ENCODE results near the gene KIF26B. TPM values are rescaled to one million over a fixed set of nuclear protein-coding genes. Genes with fewer than 3 reads are reported as not detected.
A peak's percentile ranks its signal among the peaks of the same experiment; 100 is the strongest.

Gene KIF26B
- total RNA-seq, 1 experiment from 2014 or later: 1.2 TPM

DNA sequence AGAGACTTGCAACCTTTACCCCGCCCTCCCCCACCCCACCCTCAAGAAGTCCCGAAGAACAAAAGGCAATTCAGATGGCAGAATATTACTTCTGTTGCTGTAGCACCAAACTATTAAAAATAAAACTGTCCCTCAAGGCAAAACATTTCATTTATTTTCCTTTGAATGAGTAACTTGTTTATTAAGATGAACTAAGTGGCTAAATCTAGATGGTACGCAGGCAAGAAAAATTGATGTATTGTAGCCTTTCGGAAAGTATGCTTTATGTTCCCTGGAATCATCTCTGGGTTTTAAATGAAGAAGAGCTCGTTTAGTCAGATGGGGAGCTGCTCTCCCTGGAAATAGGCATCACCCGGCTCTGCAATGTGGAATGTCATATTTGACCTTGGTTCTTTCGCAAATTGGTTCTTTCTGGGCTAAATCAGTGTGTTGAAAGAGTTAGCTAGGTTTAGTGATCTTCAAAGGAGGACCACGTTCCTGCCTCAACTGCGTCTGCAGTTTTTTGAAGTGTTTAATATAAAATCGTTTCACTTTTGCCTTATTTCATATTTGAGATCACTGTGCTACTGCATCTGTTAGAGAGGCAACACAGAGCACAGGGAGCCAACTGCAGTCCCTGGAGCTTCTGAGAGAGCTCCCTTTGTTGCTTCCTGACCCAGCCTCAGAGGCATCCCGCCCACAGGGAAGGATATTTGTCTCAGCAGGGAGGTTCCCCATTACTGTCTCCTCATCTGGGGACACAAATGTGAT lies 61.8 kb downstream of the KIF26B start (continued):
- TF ChIP-seq, protein P1, sequence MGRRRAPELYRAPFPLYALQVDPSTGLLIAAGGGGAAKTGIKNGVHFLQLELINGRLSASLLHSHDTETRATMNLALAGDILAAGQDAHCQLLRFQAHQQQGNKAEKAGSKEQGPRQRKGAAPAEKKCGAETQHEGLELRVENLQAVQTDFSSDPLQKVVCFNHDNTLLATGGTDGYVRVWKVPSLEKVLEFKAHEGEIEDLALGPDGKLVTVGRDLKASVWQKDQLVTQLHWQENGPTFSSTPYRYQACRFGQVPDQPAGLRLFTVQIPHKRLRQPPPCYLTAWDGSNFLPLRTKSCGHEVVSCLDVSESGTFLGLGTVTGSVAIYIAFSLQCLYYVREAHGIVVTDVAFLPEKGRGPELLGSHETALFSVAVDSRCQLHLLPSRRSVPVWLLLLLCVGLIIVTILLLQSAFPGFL (CRISPR knock-in tag; IDR thresholded peaks at IDR 0.05; ENCODE audit: borderline replicate concordance): no peak
- TF ChIP-seq, protein P2, sequence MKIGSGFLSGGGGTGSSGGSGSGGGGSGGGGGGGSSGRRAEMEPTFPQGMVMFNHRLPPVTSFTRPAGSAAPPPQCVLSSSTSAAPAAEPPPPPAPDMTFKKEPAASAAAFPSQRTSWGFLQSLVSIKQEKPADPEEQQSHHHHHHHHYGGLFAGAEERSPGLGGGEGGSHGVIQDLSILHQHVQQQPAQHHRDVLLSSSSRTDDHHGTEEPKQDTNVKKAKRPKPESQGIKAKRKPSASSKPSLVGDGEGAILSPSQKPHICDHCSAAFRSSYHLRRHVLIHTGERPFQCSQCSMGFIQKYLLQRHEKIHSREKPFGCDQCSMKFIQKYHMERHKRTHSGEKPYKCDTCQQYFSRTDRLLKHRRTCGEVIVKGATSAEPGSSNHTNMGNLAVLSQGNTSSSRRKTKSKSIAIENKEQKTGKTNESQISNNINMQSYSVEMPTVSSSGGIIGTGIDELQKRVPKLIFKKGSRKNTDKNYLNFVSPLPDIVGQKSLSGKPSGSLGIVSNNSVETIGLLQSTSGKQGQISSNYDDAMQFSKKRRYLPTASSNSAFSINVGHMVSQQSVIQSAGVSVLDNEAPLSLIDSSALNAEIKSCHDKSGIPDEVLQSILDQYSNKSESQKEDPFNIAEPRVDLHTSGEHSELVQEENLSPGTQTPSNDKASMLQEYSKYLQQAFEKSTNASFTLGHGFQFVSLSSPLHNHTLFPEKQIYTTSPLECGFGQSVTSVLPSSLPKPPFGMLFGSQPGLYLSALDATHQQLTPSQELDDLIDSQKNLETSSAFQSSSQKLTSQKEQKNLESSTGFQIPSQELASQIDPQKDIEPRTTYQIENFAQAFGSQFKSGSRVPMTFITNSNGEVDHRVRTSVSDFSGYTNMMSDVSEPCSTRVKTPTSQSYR (CRISPR knock-in tag; IDR thresholded peaks at IDR 0.05): no peak

DNA sequence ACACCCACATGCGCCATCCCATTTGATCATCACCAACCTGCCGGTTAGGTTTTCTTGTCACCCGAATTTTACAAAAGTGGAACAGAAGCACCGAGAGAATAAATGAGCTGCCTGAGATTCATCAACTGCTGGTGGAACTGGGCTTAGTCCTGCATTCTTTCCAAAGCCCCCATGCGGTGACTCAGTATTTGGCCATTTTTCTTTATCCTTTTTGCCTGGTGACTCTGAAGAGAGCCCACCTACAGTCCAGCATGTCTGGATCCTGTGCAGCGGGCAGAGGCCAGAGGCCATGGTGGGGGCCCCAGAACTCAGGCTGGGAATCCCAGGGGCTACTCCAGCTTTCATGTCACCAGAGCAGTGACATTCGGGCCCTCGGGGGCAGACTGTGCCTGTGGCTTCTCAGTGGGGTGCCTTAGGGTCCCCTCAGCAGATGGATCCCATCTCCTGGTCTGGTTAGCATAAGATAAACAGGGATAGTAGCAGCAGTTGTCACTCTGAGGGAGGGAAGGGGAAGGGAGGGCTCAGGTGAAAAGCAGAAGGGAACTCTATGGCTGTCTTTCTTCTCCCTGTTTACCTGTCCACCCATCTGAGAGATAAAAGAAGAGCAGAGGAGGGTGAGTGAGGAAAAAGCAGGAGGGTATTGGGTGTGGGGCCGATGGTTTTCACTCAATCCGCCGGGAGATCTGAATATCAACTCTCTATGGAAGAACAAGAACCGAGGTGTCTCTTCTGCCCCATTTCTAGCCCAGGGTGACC lies 63.2 kb downstream of the KIF26B start:
- DNase-seq (ENCODE audit: low spot score) (no peak), ATAC-seq (no peak)
- H3K4me3 Mint-ChIP-seq: no peak overlapping the region
- peaks cover 30% of the 10 kb centered on the region for H3K4me1 Mint-ChIP-seq
- H3K27ac Mint-ChIP-seq: 0 out of 2 replicates have a peak overlapping the region, but pooled peaks have one; percentile 9
- H3K27me3 Mint-ChIP-seq (ENCODE audit: low read depth): peaks cover 5% of the 10 kb centered on the region
- ChIA-PET CTCF (interaction anchor here (1.5 kb wide), 1 partner anchor 14 kb away, joined by 5 read pairs; no protein-coding TSS in a partner anchor), POLR2A (interaction anchor here (0.6 kb wide), 1 partner anchor 463 kb away, joined by 3 read pairs; no protein-coding TSS in a partner anchor)
- H3K36me3 Mint-ChIP-seq: no peaks in the 10 kb centered on the region
- H3K9me3 Mint-ChIP-seq: no peaks in the 10 kb centered on the region
- TF ChIP-seq, protein P3, sequence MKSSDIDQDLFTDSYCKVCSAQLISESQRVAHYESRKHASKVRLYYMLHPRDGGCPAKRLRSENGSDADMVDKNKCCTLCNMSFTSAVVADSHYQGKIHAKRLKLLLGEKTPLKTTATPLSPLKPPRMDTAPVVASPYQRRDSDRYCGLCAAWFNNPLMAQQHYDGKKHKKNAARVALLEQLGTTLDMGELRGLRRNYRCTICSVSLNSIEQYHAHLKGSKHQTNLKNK (CRISPR knock-in tag; IDR thresholded peaks at IDR 0.05): no peak
- TF ChIP-seq, protein P4, sequence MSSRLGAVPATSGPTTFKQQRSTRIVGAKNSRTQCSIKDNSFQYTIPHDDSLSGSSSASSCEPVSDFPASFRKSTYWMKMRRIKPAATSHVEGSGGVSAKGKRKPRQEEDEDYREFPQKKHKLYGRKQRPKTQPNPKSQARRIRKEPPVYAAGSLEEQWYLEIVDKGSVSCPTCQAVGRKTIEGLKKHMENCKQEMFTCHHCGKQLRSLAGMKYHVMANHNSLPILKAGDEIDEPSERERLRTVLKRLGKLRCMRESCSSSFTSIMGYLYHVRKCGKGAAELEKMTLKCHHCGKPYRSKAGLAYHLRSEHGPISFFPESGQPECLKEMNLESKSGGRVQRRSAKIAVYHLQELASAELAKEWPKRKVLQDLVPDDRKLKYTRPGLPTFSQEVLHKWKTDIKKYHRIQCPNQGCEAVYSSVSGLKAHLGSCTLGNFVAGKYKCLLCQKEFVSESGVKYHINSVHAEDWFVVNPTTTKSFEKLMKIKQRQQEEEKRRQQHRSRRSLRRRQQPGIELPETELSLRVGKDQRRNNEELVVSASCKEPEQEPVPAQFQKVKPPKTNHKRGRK (CRISPR knock-in tag; IDR thresholded peaks at IDR 0.05; ENCODE audit: borderline replicate concordance): no peak

DNA sequence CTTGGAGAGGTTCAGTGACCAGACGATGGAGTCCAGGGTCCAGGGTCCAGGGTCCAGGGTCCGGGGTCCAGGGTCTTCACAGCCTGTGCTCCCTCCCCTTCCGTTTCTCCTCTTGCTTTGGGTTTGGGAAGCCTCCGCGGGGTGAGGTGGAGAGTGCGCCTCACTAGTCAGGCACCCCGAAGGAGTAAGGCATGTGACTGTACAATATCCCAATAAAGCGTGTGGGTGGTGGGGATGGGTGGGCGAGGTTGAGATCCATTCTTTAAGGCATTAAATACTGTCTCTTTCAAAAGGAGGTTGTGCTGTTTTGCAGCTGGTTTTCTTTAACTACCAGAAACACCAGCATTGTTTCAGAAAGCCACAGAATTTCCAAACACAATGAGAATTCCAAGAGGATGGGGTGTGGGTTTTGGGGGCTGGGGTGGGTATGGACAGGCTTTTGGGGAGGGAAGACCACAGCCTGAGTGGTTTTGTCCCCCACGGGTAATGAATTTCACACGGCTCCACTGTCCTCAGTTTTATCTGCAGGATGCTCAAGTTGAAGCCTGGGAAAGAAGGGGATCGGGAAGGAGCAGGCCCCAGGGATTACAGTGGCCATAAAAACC lies 65.7 kb downstream of the KIF26B start:
- Mint-ChIP-seq H3K27me3 (ENCODE audit: low read depth) (no peaks in the 10 kb centered on the region), H3K4me1 (peaks cover 26% of the 10 kb centered on the region), H3K27ac (no peak overlapping the region), H3K4me3 (no peak overlapping the region), H3K36me3 (no peaks in the 10 kb centered on the region), H3K9me3 (no peaks in the 10 kb centered on the region)
- DNase-seq (ENCODE audit: low spot score) (no peak), ATAC-seq (no peak)
- CTCF ChIA-PET: interaction anchor here (0.6 to 1.1 kb wide), 2 partner anchors 68 to 160 kb away, joined by 3 to 4 read pairs; no protein-coding TSS in a partner anchor
- POLR2A ChIA-PET: no interaction called here
- TF ChIP-seq, protein P5, sequence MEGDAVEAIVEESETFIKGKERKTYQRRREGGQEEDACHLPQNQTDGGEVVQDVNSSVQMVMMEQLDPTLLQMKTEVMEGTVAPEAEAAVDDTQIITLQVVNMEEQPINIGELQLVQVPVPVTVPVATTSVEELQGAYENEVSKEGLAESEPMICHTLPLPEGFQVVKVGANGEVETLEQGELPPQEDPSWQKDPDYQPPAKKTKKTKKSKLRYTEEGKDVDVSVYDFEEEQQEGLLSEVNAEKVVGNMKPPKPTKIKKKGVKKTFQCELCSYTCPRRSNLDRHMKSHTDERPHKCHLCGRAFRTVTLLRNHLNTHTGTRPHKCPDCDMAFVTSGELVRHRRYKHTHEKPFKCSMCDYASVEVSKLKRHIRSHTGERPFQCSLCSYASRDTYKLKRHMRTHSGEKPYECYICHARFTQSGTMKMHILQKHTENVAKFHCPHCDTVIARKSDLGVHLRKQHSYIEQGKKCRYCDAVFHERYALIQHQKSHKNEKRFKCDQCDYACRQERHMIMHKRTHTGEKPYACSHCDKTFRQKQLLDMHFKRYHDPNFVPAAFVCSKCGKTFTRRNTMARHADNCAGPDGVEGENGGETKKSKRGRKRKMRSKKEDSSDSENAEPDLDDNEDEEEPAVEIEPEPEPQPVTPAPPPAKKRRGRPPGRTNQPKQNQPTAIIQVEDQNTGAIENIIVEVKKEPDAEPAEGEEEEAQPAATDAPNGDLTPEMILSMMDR (IDR thresholded peaks at IDR 0.05): no peak
- no peak for TF ChIP-seq GABPB1 (CRISPR knock-in tag; IDR thresholded peaks at IDR 0.05)
- TF ChIP-seq, protein P6, sequence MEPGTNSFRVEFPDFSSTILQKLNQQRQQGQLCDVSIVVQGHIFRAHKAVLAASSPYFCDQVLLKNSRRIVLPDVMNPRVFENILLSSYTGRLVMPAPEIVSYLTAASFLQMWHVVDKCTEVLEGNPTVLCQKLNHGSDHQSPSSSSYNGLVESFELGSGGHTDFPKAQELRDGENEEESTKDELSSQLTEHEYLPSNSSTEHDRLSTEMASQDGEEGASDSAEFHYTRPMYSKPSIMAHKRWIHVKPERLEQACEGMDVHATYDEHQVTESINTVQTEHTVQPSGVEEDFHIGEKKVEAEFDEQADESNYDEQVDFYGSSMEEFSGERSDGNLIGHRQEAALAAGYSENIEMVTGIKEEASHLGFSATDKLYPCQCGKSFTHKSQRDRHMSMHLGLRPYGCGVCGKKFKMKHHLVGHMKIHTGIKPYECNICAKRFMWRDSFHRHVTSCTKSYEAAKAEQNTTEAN (CRISPR knock-in tag; IDR thresholded peaks at IDR 0.05): no peak
- TF ChIP-seq NR2C2 (CRISPR knock-in tag; IDR thresholded peaks at IDR 0.05): no peak
- TF ChIP-seq, protein P7, sequence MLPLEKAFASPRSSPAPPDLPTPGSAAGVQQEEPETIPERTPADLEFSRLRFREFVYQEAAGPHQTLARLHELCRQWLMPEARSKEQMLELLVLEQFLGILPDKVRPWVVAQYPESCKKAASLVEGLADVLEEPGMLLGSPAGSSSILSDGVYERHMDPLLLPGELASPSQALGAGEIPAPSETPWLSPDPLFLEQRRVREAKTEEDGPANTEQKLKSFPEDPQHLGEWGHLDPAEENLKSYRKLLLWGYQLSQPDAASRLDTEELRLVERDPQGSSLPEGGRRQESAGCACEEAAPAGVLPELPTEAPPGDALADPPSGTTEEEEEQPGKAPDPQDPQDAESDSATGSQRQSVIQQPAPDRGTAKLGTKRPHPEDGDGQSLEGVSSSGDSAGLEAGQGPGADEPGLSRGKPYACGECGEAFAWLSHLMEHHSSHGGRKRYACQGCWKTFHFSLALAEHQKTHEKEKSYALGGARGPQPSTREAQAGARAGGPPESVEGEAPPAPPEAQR (CRISPR knock-in tag; IDR thresholded peaks at IDR 0.05): no peak
- no peak for TF ChIP-seq ELF4 (CRISPR knock-in tag; IDR thresholded peaks at IDR 0.05; ENCODE audit: low read depth)
- TF ChIP-seq TEAD4 (CRISPR knock-in tag; IDR thresholded peaks at IDR 0.05): no peak
